Renal cortical epithelial cell (primary cell): ENCODE results near the gene SELP. TPM values are rescaled to one million over a fixed set of nuclear protein-coding genes. Genes with fewer than 3 reads are reported as not detected.
"Not testable (repeated sequence)": the region's sequence is repeated elsewhere in the genome, so short reads cannot be mapped to it uniquely, and the experiment has no call there.

Experiments used
- DNase-seq: peaks from one replicate; pipeline ENCODE4 v3.0.0-alpha.2; 2011; ENCODE audit warnings: low read depth
- total RNA-seq: library from RNA; depleted of rRNA; stranded (reverse); fragments of >200 nt; gene quantifications from 2 replicates; pipeline ENCODE4 v1.2.3, GENCODE V29; 2014

The SELP gene
- total RNA-seq = not detected in 2 replicates

GRCh38 chr1:169630006-169630405 lies at the start of gene SELP:
Gene SELP (minus strand): TSS chr1:169630124. CDS start chr1:169630074, 50 bp downstream.
- DNase-seq = peak; percentile 75

DNA sequence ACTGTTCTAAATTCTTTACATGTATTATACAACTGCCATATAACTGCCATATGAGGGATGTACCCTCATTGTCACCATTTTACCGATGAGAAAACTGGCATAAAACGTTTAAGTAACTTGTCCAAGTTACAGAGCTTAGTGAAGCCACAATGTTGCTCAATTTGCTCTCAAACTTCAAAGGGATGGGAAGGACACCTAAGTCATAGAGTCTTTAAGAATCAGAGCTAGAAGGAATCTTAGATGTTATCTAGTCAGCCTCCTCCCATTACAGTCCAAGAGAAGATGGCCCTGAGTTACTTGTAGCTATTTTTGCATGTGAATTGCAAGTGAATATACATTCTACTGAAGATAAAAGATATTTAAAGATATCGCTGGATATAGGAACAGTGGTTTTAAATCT lies 49.8 kb upstream of the SELP start:
- no peak for DNase-seq

DNA sequence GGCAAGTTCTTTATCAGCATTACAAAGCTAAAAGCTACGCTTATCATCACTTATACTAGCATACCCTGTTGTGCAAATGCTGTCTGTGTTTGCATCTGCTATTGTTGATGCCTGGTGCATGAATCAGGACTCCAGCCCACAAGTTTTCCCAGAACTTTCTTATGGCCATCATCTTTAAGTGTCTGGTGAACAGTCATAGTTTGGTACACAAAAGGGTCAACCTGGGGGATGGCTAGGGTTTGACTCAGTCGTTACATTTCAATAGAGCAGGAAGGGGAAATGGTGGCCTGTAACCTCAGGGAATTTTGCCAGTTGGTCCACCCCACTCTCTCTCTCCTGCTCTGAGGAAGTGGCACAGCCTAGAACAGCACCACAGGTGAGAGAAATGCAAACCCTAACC lies 46.1 kb upstream of the SELP start:
- peak; percentile 96 for DNase-seq

DNA sequence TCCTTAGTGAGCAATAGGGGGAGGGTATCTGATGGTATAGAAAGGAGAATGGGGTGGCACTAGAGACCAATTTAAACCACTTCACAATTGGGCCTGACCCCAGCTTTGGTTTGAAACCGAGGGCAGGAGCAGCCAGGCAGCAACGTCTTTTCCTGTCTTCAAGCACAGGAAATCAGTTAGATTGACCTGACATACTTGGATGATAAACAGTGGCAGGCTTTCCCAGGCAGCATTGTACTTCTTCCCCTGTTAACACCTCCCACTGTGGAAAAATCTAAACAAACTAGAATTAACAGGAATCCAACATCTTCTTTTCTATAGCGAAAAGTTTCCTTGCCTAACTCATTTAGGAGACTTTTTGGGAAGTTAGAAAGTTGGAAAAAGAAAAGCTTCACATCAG lies 40.9 kb upstream of the SELP start:
- no peak for DNase-seq

DNA sequence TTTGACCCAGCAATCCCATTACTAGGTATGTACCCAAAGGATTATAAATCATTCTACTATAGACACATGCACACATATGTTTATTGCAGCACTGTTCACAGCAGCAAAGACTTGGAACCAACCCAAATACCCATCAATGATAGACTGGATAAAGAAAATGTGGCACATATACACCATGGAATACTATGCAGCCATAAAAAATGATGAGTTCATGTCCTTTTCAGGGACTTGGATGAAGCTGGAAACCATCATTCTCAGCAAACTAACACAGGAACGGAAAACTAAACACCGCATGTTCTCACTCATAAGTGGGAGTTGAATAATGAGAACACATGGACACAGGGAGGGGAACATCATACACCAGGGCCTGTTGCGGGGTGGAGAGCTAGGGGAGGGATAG lies 40.3 kb upstream of the SELP start:
- DNase-seq = not testable (repeated sequence)

DNA sequence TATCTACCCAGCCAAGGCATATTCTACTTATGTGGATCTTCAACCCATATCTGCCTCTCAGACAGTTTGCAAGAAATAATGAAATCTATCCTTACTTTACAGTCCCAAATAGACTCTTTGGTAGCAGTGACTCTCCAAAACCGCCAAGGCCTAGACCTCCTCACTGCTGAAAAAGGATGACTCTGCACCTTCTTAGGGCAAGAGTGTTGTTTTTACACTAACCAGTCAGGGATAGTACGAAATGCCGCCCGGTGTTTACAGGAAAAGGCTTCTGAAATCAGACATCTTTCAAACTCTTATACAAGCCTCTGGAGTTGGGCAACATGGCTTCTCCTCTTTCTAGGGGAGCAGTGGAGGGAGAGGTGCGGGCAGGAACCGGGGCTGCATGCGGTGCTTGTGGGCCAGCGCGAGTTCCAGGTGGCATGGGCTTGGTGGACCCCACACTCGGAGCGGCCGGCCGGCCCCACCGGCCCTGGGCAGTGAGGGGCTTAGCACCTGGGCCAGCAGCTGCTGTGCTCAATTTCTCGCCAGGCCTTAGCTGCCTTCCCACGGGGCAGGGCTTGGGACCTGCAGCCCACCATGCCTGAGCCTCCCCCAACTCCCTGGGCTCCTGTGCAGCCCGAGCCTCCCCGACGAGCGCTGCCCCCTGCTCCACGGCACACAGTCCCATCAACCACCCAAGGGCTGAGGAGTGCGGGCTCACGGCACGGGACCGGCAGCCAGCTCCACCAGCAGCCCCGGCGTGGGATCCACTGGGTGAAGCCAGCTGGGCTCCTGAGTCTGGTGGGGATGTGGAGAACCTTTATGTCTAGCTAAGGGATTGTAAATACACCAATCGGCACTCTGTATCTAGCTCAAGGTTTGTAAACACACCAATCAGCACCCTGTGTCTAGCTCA lies 38.0 kb upstream of the SELP start:
- not testable (repeated sequence) for DNase-seq

DNA sequence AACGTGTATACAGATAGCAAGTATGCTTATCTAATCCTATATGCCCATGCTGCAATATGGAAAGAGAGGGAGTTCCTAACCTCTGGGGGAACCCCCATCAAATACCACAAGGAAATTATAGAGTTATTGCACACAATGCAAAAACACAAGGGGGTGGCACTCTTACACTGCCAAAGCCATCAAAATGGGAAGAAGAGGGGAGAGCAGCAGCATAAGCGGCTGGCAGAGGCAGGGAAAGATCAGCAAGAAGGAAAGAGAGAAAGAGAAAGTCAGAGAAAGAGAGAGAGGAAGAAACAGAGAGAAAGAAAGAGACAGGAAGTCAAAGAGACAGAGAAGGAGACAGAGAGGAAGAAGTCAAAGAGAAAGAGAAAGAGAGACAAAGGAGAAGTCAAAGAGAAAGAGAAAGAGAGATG lies 37.3 kb upstream of the SELP start:
- DNase-seq = not testable (repeated sequence)

- DNase-seq = not testable (repeated sequence)
These were observed 32.8 kb upstream of the SELP start for GRCh38 chr1:169662680-169663079.

DNA sequence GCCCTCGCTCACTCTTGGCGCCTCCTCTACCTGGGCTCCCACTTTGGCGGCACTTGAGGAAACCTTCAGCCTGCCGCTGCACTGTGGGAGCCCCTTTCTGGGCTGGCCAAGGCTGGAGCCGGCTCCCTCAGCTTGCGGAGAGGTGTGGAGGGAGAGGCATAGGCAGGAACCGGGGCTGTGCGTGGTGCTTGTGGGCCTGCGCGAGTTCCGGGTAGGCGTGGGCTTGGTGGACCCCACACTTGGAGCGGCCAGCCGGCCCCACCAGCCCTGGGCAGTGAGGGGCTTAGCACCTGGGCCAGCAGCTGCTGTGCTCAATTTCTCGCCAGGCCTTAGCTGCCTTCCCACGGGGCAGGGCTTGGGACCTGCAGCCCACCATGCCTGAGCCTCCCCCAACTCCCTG lies 31.1 kb upstream of the SELP start:
- not testable (repeated sequence) for DNase-seq

DNA sequence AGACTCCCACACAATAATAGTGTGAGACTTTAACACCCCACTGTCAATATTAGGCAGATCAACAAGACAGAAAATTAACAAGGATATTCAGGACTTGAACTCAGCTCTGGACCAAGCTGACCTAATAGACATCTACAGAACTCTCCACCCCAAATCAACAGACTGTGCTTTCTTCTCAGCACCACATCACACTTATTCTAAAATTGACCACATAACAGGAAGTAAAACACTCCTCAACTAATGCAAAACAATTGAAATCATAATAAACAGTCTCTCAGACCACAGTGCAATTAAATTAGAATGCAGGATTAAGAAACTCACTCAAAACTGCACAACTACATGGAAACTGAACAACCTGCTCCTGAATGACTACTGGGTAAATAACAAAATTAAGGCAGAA lies 28.9 kb upstream of the SELP start:
- DNase-seq = not testable (repeated sequence)

GRCh38 chr1:169653873-169654272 lies 23.9 kb upstream of the SELP start:
- DNase-seq = no peak

- no peak for DNase-seq
These were observed 21.1 kb upstream of the SELP start for GRCh38 chr1:169651035-169651434.

DNA sequence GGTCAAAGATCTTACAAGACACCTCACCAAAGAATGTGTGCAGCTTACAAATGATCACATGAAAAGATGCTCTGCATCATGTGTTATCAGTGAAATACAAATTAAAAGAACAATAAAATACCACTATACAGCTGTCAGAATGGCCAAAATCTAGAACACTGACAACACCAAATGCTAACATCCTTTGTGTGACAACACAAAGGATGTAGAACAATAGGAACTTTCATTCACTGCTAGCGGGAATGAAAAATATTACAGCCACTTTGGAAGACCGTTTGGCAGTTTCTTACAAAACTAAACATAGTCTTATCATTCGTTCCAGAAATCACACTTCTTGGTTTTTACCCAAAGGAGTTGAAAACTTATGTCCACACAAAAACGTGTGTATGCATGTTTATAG lies 20.6 kb upstream of the SELP start:
- DNase-seq = no peak

DNA sequence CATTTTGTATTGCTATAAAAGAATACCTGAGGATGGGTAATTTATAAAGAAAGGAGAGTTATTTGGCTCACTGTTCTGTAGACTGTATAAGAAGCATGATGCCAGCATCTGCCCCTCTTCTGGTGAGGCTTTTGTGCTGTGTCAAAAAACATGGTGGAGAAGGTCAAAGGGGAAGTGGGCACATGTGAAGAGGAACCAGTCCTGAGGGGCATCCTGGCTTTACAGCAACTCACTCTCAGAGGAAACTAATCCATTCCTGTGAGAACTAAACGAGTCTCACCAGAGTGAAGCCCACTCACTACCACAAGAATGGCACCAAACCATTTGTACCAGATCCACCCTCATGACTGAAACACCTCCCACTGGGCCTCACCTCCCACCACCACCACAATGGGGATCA lies 18.8 kb upstream of the SELP start:
- DNase-seq = no peak

DNA sequence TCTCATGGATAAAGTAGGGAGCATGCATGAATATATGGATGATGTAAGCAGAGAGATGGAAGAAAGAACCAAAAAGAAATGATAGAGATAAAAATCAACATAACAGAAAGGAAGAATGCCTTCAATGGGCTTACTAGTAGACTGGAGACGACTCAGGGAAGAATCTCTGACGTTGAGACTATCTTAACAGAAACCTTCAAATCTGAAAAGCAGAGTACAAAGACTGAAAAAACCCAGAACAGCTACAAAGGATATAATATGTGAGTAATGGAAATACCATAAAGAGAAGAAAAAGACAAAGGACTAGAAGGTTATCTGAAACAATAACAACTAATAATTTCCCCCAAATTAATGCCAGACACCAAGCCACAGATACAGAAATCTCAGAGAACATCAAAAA lies 18.3 kb upstream of the SELP start:
- DNase-seq = no peak

- no peak for DNase-seq
These were observed 17.6 kb upstream of the SELP start for GRCh38 chr1:169647512-169647911.

- DNase-seq = no peak
These were observed 14.4 kb upstream of the SELP start for GRCh38 chr1:169644297-169644696.

DNA sequence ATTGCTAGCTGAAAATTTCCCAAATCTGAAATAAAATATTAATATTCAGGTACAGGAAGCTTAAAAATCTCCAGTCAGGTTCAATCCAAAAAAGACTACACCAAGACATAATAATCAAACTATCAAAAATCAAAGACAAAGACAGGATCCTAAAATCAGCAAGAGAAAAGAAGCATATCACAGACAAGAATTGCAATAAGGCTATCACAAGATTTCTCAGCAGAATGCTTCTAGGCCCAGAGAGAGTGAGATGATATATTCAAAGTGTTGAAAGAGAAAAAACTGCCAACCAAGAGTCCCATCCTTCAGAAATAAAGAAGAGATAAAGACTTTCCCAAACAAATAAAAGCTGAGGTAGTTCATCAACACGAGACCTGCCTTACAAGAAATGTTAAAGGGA lies 5.0 kb upstream of the SELP start:
- DNase-seq = no peak

DNA sequence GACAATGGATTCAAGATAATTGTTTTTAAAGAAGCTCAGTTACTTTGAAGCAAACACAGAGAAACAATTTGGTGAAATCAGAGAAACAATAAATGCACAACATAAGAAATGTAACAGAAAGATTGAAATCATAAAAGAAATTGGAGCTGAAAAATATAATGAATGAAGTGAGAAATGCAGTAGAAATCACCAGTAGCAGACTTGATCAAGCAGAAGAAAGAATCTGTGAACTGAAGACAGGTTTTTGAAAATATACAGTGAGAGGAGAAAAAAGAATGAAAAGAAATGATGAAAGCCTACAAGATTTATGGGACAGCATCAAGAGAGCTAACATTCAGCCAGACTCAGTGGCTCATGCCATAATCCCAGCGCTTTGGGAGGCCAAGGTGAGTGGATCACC lies 4.2 kb upstream of the SELP start:
- no peak for DNase-seq

GRCh38 chr1:169631249-169631648 lies 1.3 kb upstream of the SELP start:
- DNase-seq = no peak

- DNase-seq = no peak
These were observed 5.0 kb downstream of the SELP start for GRCh38 chr1:169624912-169625311.

- peak; percentile 13 for DNase-seq
These were observed 5.8 kb downstream of the SELP start for GRCh38 chr1:169624122-169624521.

DNA sequence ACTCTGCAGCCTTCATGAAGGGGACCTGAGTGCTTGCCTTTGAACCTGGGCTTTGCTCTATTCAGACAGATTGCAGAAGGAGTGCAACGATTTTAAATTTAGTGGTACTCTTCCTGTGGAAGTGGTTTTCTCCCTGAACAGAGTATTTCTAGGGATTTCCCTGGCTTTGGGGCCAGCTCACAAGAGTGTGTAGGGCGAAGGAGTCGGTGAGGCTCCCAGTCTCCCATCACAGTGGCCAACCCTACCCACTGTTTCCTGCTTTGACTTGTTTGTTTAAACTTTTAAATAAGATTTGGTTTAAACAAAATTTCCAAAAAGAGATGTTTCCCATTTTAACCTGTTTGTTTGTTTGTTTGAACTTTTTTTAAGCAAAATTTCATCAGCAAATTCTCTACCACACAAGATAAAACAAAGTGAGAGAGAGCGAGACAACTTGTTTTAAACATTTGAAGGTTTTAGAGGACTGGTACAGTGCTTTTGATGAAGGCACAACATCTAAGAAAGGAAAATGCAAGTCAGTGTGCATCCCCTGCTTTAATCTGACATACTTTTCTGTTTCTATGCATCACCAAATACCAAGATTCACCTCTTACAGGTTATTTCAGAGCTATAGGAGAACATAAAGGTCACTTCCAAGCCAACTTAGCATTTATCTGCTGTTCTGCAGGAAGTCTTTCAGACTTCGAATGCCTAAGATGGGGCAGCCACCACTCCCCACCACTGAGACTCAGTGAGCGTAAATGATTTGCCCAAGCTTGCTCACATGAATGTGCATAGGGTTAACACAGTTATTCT lies 6.6 kb downstream of the SELP start:
- no peak for DNase-seq
